Activated naive CD4-positive, alpha-beta T cell treated with anti-CD3 and anti-CD28 coated beads, Interleukin-2, amount 50 U/mL, for 72 hours (primary cell): ENCODE data around the gene SLC6A8. TPM values are rescaled to one million over a fixed set of nuclear protein-coding genes. Genes with fewer than 3 reads are reported as not detected.
"Not testable (repeated sequence)": the region's sequence is repeated elsewhere in the genome, so short reads cannot be mapped to it uniquely, and the experiment has no call there.

Experiments
- ATAC-seq, 2 donors: fragments of 150-1000 bp; cut with Tn5 transposase; 2 replicates each; pipeline ENCODE4 v1.10.0; 2021; ENCODE audit warnings: mild to moderate bottlenecking in 2 of 2, moderate library complexity in 2 of 2
- DNase-seq, 2 donors: peaks; one replicate each; pipeline ENCODE4 v3.0.0; 2021 to 2022; ENCODE audit warnings: low spot score in 2 of 2
- H3K27ac Mint-ChIP-seq, 2 donors: one replicate each; pipeline ENCODE4 v1.8.0; 2022; ENCODE audit warnings: mild to moderate bottlenecking in 2 of 2, mixed read lengths in 2 of 2
- H3K36me3 Mint-ChIP-seq, 2 donors: one replicate each; pipeline ENCODE4 v1.8.0; 2022; ENCODE audit warnings: mixed read lengths in 2 of 2
- H3K9me3 Mint-ChIP-seq, 2 donors: one replicate each; pipeline ENCODE4 v1.8.0; 2022; ENCODE audit warnings: mixed read lengths in 2 of 2
- total RNA-seq, 2 donors: library from RNA; stranded (reverse); gene quantifications; one replicate each; pipeline ENCODE4 v1.2.3, GENCODE V29; 2022

The SLC6A8 gene
- total RNA-seq, 2 donors from 2014 or later, result 0.16 to 2.2 TPM

GRCh38 chrX:153685751-153686696, 1.7 kb upstream of the SLC6A8 start:
- DNase-seq, result peak in 1 of 2 donors; percentile 48
- H3K27ac Mint-ChIP-seq, result no peak overlapping the region
- ATAC-seq, result no peak
- H3K9me3 Mint-ChIP-seq, result no peaks in the 10 kb centered on the region
- no peaks in the 10 kb centered on the region for H3K36me3 Mint-ChIP-seq

GRCh38 chrX:153686711-153687110, 1.0 kb upstream of the SLC6A8 start:
- Mint-ChIP-seq H3K36me3 (no peaks in the 10 kb centered on the region), H3K9me3 (no peaks in the 10 kb centered on the region), H3K27ac (no peak overlapping the region)
- no peak for ATAC-seq
- DNase-seq, result peak in 1 of 2 donors; percentile 51

- no peak overlapping the region for H3K27ac Mint-ChIP-seq
- no peaks in the 10 kb centered on the region for H3K9me3 Mint-ChIP-seq
- ATAC-seq, result peak in 1 of 2 donors; percentile 27
- DNase-seq, result no peak
- no peaks in the 10 kb centered on the region for H3K36me3 Mint-ChIP-seq
These were observed 345 bp downstream of the SLC6A8 start for GRCh38 chrX:153688071-153688470.

GRCh38 chrX:153688506-153688905, 780 bp downstream of the SLC6A8 start:
- no peaks in the 10 kb centered on the region for H3K9me3 Mint-ChIP-seq
- no peak for DNase-seq
- no peak for ATAC-seq
- H3K36me3 Mint-ChIP-seq, result no peaks in the 10 kb centered on the region
- H3K27ac Mint-ChIP-seq, result no peak overlapping the region

- Mint-ChIP-seq H3K27ac (no peak overlapping the region), H3K9me3 (no peaks in the 10 kb centered on the region), H3K36me3 (no peaks in the 10 kb centered on the region)
- DNase-seq (no peak), ATAC-seq (no peak)
These were observed 1.3 kb downstream of the SLC6A8 start for GRCh38 chrX:153688911-153689590.

- H3K27ac Mint-ChIP-seq, result no peak overlapping the region
- H3K9me3 Mint-ChIP-seq, result no peaks in the 10 kb centered on the region
- no peak for ATAC-seq
These were observed 2.1 kb downstream of the SLC6A8 start for GRCh38 chrX:153689654-153690465.

GRCh38 chrX:153690466-153690865, 2.7 kb downstream of the SLC6A8 start:
- Mint-ChIP-seq H3K27ac (no peak overlapping the region), H3K9me3 (no peaks in the 10 kb centered on the region), H3K36me3 (no peaks in the 10 kb centered on the region)
- DNase-seq (no peak), ATAC-seq (no peak)

More at GRCh38 chrX:153689654-153690465, 2.1 kb downstream of the SLC6A8 start:
- DNase-seq, result no peak
- H3K36me3 Mint-ChIP-seq, result no peaks in the 10 kb centered on the region

GRCh38 chrX:153691032-153691827, 3.5 kb downstream of the SLC6A8 start:
- H3K9me3 Mint-ChIP-seq, DNase-seq, H3K36me3 Mint-ChIP-seq, H3K27ac Mint-ChIP-seq, ATAC-seq: not testable (repeated sequence)

GRCh38 chrX:153692003-153692402, 4.3 kb downstream of the SLC6A8 start:
- ATAC-seq, result no peak
- DNase-seq, result no peak
- Mint-ChIP-seq H3K9me3 (no peaks in the 10 kb centered on the region), H3K36me3 (no peaks in the 10 kb centered on the region), H3K27ac (no peak overlapping the region)

GRCh38 chrX:153692611-153693156, 5.0 kb downstream of the SLC6A8 start:
- Mint-ChIP-seq H3K27ac (no peak overlapping the region), H3K36me3 (no peaks in the 10 kb centered on the region), H3K9me3 (no peaks in the 10 kb centered on the region)
- DNase-seq (no peak), ATAC-seq (no peak)

GRCh38 chrX:153693216-153694086, 5.7 kb downstream of the SLC6A8 start:
- Mint-ChIP-seq H3K9me3 (no peaks in the 10 kb centered on the region), H3K36me3 (no peaks in the 10 kb centered on the region), H3K27ac (no peak overlapping the region)
- DNase-seq (no peak), ATAC-seq (no peak)

GRCh38 chrX:153694256-153694655, 6.5 kb downstream of the SLC6A8 start:
- not testable (repeated sequence) for H3K27ac Mint-ChIP-seq, ATAC-seq, H3K36me3 Mint-ChIP-seq, DNase-seq, H3K9me3 Mint-ChIP-seq

- no peak for ATAC-seq
- H3K36me3 Mint-ChIP-seq, result no peaks in the 10 kb centered on the region
These were observed 7.1 kb downstream of the SLC6A8 start for GRCh38 chrX:153694687-153695270.

GRCh38 chrX:153696100-153696499, 8.4 kb downstream of the SLC6A8 start:
- ATAC-seq (no peak), DNase-seq (no peak)
- Mint-ChIP-seq H3K9me3 (no peaks in the 10 kb centered on the region), H3K27ac (no peak overlapping the region), H3K36me3 (no peaks in the 10 kb centered on the region)

More at GRCh38 chrX:153694687-153695270, 7.1 kb downstream of the SLC6A8 start:
- H3K27ac Mint-ChIP-seq, result no peak overlapping the region
- no peaks in the 10 kb centered on the region for H3K9me3 Mint-ChIP-seq
- DNase-seq, result no peak

- not testable (repeated sequence) for ATAC-seq, H3K27ac Mint-ChIP-seq, H3K9me3 Mint-ChIP-seq, H3K36me3 Mint-ChIP-seq, DNase-seq
These were observed 8.8 kb downstream of the SLC6A8 start for GRCh38 chrX:153696538-153696937.
